Ascending aorta (tissue), 2 donors: ENCODE measurements around the gene UPK1B. TPM values are rescaled to one million over a fixed set of nuclear protein-coding genes. Genes with fewer than 3 reads are reported as not detected.
"Not testable (repeated sequence)": the region's sequence is repeated elsewhere in the genome, so short reads cannot be mapped to it uniquely, and the experiment has no call there.

Source experiments
- DNase-seq, 2 donors: peaks; one replicate each; pipeline ENCODE4 v3.0.0-alpha.2; 2019; ENCODE audit warnings: low spot score in 2 of 2
- H3K27ac ChIP-seq, 2 donors: fragments of 200-600 bp; sonication (generic); one replicate each; pipeline ENCODE4 v1.5.1; 2016 to 2017; ENCODE audit warnings: mild to moderate bottlenecking in 1 of 2
- H3K27me3 ChIP-seq: fragments of 200-600 bp; sonication (generic); one replicate; pipeline ENCODE4 v1.5.1; 2017
- H3K36me3 ChIP-seq, 2 donors: fragments of 200-600 bp; sonication (generic); one replicate each; pipeline ENCODE4 v1.5.1; 2016
- H3K4me1 ChIP-seq, 2 donors: fragments of 200-600 bp; sonication (generic); one replicate each; pipeline ENCODE4 v1.5.1; 2016 to 2017; ENCODE audit warnings: mild to moderate bottlenecking in 1 of 2
- H3K4me3 ChIP-seq, 2 donors: fragments of 200-600 bp; sonication (generic); one replicate each; pipeline ENCODE4 v1.5.1; 2016 to 2017; ENCODE audit warnings: mild to moderate bottlenecking in 1 of 2
- H3K9me3 ChIP-seq, 2 donors: fragments of 200-600 bp; sonication (generic); one replicate each; pipeline ENCODE4 v1.5.1; 2016
- intact Hi-C: fragments of 100-400 bp; cut with DNase I; formaldehyde crosslinking; loops from one replicate; pipeline ENCODE4 v1.15.1; 2023
- total RNA-seq: library from RNA; depleted of rRNA; stranded (reverse); fragments of >200 nt; gene quantifications from one replicate; pipeline ENCODE4 v1.1.0, GENCODE V29; 2016
- TF ChIP-seq, protein P1 (sequence below), 3 experiments: fragments of 200-600 bp in 2 of 3; fragments of 450-650 bp in 1 of 3; sonication (generic) in 2 of 3; IDR thresholded peaks; one replicate each; pipeline ENCODE4 v1.5.1; 2016 to 2019; ENCODE audit warnings: antibody characterized with exemption in 3 of 3, mild to moderate bottlenecking in 1 of 3, moderate library complexity in 1 of 3

Gene UPK1B
- total RNA-seq: not detected

DNA sequence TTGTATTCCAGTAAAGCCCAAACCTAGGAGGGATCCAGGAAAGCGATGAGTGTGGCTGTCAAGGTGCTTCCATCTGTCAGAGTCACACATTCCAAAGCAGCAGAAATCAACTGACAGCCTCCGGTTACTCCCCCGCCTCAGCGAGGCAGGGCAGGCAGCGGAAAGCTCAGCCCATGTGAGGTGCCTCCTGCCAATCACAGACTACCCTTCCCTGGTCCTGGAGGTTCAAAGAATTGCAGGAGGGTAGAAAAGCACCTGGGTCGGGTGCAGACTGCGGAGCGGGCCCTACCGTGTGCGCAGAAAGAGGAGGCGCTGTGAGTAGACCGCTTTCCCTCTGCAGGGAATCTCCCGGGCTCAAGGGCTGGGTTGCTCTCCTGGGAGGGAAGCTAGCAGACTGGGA lies at the start of gene UPK1B:
Gene UPK1B (plus strand): TSS at position 274 of the 400 bp plus-strand sequence. CDS start 13,144 bp downstream, outside the sequence.
- Histone ChIP-seq H3K4me3 (no peak within 1 kb of the TSS), H3K27ac (no peak within 1 kb of the TSS), H3K4me1 (no peaks in the 10 kb centered on the region), H3K36me3 (no peaks in the 10 kb centered on the region), H3K27me3 (no peaks in the 10 kb centered on the region), H3K9me3 (no peaks in the 10 kb centered on the region)
- DNase-seq: no peak
- intact Hi-C loops: no loop called here
- TF ChIP-seq, protein P1, sequence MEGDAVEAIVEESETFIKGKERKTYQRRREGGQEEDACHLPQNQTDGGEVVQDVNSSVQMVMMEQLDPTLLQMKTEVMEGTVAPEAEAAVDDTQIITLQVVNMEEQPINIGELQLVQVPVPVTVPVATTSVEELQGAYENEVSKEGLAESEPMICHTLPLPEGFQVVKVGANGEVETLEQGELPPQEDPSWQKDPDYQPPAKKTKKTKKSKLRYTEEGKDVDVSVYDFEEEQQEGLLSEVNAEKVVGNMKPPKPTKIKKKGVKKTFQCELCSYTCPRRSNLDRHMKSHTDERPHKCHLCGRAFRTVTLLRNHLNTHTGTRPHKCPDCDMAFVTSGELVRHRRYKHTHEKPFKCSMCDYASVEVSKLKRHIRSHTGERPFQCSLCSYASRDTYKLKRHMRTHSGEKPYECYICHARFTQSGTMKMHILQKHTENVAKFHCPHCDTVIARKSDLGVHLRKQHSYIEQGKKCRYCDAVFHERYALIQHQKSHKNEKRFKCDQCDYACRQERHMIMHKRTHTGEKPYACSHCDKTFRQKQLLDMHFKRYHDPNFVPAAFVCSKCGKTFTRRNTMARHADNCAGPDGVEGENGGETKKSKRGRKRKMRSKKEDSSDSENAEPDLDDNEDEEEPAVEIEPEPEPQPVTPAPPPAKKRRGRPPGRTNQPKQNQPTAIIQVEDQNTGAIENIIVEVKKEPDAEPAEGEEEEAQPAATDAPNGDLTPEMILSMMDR (IDR thresholded peaks at IDR 0.05): no peak

DNA sequence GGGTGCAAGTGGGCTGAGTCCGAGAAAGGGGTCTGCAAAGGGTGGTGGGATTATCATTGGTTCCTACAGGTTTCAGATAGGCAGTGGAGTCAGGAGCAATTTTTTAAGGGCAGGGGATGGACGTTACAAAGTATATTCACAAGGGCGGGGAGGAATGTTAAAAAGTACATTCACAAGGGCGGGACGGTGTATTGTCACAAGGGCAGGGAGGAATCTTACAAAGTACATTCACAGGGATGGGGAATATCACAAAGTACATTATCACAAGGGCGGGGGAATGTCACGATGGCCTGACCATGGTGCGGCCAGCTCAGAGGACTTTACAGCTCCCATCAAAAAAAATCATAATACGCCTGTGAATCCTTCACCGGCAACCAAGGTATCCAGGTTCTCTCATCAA lies 48.1 kb upstream of the UPK1B start:
- H3K4me3 ChIP-seq: no peak overlapping the region
- no peaks in the 10 kb centered on the region for H3K27me3 ChIP-seq
- TF ChIP-seq, protein P1 (IDR thresholded peaks at IDR 0.05): no peak
- H3K36me3 ChIP-seq: no peaks in the 10 kb centered on the region
- no peak overlapping the region for H3K27ac ChIP-seq
- no peaks in the 10 kb centered on the region for H3K9me3 ChIP-seq
- intact Hi-C loops: no loop called here
- H3K4me1 ChIP-seq: no peaks in the 10 kb centered on the region
- DNase-seq: no peak

DNA sequence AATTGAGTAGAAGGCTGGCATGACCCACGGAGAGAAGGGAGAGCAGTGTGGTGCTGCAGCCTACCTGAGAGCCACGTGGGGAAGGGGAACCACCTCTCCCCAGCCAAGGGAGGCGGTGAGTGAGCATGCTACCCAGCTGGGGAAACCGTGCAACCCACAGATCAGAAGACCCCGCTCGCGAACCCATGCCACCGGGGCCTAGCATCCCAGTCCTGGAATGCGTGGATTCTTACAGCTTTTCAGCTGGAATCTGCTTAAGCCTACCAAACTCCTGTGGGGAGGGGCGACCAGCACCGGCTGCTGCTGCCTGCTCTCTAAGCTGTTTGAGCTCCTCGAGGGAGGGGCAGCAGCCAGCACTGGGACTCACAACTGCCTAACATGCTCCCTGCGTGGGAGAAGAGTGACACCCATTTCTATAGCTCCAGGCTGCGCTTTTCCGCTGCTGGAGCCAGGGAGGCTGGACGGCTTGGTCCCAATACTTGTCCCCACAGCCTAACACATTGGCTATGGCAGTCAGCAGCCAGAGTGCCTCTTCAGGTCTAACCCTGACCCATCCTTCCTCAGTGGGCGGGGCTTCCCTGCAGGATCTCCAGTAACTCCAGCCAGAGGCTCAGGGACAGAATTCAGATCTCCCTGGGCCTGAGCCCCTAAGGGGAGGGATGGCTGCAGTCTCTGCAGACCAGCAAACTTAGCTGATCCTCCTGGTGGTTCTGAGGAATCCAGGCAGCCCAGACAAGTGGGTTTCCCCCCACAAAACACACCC lies 47.5 kb upstream of the UPK1B start:
- intact Hi-C loops: no loop called here
- H3K36me3 ChIP-seq: no peaks in the 10 kb centered on the region
- DNase-seq: no peak
- TF ChIP-seq, protein P1 (IDR thresholded peaks at IDR 0.05): no peak
- H3K4me3 ChIP-seq: no peak overlapping the region
- no peaks in the 10 kb centered on the region for H3K9me3 ChIP-seq
- no peak overlapping the region for H3K27ac ChIP-seq
- no peaks in the 10 kb centered on the region for H3K4me1 ChIP-seq
- H3K27me3 ChIP-seq: no peaks in the 10 kb centered on the region

DNA sequence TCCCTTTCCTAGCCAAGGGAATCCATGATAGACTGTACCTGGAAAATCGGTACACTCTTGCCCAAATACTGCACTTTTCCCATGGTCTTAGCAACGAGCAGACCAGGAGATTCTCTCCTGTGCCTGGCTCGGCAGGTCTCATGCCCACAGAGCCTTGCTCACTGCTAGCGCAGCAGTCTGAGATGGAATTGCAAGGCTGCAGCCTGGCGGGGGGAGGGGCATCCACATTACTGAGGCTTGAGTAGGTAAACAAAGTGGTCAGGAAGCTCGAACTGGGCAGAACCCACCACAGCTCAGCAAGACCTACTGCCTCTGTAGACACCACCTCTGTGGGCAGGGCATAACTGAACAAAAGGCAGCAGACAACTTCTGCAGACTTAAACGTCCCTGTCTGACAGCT lies 43.1 kb upstream of the UPK1B start:
- H3K27ac ChIP-seq, intact Hi-C loops, DNase-seq, H3K36me3 ChIP-seq, H3K9me3 ChIP-seq, H3K4me1 ChIP-seq, H3K27me3 ChIP-seq, H3K4me3 ChIP-seq: not testable (repeated sequence)

DNA sequence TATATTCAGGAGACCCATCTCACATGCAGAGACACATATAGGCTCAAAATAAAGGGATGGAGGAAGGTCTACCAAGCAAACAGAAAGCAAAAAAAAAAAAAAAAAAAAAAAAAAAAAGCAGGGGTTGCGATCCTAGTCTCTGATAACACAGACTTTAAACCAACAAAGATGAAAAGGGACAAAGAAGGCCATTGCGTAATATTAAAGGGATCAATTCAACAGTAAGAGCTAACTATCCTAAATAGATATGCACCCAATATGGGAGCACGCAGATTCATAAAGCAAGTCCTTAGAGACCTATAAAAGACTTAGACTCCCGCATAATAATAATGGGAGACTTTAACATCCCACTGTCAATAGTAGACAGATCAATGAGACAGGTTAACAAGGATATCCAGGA lies 41.1 kb upstream of the UPK1B start:
- H3K9me3 ChIP-seq, H3K4me1 ChIP-seq, H3K27ac ChIP-seq, intact Hi-C loops, DNase-seq, H3K27me3 ChIP-seq, H3K36me3 ChIP-seq, H3K4me3 ChIP-seq: not testable (repeated sequence)

DNA sequence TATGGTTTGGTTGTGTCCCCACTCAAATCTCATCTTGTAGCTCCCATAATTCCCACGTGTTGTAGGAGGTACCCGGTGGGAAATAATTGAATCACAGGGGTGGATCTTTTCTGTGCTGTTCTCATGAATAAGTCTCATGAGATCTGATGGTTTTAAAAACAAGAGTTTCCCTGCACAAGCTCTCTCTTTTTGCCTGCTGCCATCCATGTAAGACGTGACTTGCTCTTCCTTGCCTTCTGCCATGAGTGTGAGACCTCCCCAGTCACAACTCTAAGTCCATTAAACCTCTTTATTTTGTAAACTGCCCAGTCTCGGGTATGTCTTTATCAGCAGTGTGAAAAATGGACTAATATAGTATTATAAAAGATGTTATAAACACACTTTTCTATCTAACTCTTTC lies 34.0 kb upstream of the UPK1B start:
- intact Hi-C loops, DNase-seq: not testable (repeated sequence)

DNA sequence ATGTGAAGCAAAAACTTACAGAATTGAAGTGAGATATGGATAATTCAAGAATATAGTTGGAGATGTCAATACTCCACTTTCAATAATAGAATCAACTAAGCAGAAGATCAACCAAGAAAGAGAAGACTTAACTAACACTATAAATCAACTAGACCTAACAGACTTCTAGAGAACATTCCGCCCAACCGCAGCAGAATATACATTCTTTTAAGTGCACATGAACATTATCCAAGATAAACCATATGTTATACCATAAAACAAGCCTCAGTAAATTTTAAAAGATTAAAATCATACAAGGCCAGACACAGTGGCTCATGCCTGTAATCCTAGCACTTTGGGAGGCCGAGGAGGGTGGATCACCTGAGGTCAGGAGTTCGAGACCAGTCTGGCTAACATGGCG lies 32.9 kb upstream of the UPK1B start:
- intact Hi-C loops: no loop called here
- TF ChIP-seq, protein P1 (IDR thresholded peaks at IDR 0.05): no peak
- Histone ChIP-seq H3K27me3 (no peaks in the 10 kb centered on the region), H3K4me1 (no peaks in the 10 kb centered on the region), H3K27ac (no peak overlapping the region), H3K9me3 (no peaks in the 10 kb centered on the region), H3K4me3 (no peak overlapping the region), H3K36me3 (no peaks in the 10 kb centered on the region)
- no peak for DNase-seq

More for the DNA sequence above, 34.0 kb upstream of the UPK1B start:
- not testable (repeated sequence) for H3K27me3 ChIP-seq, H3K36me3 ChIP-seq, H3K4me1 ChIP-seq, H3K9me3 ChIP-seq, H3K27ac ChIP-seq, H3K4me3 ChIP-seq
